Measurements from ENCODE around the gene ADI1.
"Not testable (repeated sequence)": the region's sequence is repeated elsewhere in the genome, so short reads cannot be mapped to it uniquely, and the experiment has no call there.

Gene ADI1

DNA sequence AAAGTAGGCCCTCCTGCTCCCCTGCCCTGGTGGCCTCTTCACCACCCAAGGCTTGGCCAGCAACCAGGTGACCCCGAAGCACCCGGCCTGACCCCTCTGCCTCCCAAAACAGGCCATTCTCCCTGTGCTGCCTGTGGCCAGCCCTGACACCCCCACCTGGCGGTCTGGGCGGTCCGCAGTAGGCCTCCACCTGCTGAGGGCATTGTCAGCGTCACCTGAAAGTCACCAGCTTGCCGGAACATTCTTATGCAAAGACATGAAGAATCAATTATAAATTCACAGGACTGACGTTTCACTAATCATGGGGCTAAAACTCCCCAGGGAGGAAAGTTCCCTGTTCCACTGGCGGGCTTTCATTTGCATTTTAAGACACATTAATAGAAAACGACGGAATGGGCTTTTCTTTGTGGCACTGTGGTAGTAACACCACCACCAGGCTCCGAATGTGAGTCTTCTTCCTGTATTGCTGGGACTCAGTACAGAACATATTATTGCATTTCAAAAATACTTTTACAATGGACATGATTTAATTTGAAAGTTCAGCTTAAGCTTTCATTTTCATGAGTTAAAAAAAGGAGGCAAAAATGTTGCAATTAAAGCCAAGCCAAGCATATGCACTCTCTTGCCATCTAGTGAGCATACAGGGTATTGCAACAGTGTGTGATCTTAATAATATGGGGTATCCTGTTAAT, 57.4 kb downstream of the ADI1 start:
- peak; percentile 79 for DNase-seq

GRCh38 chr2:3460831-3461800, 58.2 kb downstream of the ADI1 start:
- DNase-seq = no peak

DNA sequence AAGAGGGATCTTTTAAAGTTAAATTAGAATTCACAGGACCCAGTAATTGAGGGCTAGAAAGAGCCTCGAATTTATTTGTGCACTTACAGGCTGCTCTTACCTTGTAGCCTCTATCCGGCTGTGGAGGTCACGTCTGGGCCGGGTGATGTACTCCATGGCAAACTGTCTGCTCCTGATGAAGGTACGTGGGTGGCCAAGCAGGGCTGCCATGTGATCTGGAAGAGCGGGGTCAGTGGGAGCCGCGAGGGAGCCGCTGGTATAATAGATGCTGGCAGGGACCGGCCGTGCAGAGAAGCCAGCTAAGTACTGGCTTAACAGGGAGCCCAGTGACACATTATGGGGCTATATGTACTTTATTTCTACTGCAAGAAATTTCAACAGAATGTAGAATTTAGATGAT, 59.2 kb downstream of the ADI1 start:
- DNase-seq = no peak

GRCh38 chr2:3459185-3460015, 59.9 kb downstream of the ADI1 start:
- no peak for DNase-seq

DNA sequence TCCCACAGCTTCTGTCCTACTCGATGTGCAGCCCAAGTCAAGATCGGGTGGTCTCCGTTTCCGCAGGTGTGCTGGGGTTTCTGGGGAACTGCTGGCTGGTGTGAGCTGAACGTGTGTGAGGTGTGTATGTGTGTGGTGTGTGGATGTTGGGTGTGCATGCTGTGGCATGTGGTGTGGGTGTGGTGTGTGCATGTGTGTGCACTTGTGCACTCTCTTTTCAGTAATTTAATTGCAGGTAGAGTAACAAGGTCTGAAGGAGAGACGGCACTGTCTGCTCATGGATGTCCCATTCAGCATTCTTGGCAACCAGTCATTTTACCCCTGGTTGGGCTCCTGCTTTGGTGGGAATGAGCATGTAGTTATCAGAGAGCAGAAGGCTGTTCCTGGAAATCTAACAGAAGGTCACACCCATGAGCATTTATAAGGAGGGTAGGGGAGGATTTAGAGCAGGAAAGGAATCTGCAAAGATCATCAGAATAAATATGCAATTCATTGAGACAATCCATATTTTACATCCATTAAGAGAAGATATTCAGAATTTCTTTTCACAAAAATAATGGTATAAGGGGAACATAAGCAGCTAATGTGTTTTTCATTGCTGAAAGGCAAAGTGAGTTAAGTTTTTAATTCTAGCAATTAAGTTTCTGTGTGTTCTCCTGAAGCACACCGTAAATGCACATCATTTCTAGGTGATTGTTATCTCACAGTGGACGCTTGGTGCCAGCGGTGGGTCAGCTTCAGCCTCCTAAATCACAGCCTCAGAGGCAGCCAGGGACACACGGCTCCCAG, 60.7 kb downstream of the ADI1 start:
- no peak for DNase-seq

DNA sequence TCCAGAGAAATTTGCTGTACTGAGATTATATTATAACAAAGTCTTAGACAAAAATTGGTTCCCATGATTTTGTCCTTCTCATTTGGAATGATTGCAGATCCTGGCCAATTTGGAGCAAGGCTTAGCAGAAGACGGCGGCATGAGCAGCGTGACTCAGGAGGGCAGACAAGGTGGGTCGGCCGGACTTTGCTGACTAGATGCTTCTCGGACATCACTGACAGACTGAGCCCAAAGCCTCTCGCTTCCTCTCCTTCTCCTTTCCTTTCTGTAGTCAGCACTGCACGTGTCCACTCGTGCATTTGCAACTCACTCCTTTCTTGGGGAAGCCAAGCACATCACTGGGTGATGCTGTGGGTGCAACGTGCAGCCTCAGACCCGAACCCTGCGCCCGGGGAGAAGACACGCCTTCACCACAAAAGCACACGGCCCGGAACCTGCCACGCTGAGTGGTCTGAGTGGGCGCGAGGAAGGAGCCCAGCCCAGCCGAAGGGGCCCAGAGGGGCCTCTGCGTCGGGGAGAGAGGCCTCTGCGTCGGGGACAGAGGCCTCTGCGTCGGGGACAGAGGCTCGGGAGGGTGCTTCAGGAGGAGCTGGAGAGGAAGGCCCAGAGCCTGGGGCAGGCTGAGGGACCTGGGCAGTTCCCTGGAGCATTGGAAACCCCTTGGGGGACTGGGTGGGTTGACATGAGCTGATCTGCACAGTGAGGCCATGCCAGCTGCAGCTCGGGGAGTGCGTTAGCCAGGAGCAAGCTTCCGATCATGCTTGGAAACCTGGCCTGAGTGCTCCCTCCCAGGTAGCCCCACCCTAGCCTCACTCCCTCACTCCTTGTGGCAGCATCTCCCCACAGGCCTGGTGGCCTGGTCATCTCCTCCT, 61.6 kb downstream of the ADI1 start:
- no peak for DNase-seq

GRCh38 chr2:3456125-3456524, 63.2 kb downstream of the ADI1 start:
- DNase-seq = no peak

GRCh38 chr2:3454802-3455201, 64.5 kb downstream of the ADI1 start:
- no peak for DNase-seq

DNA sequence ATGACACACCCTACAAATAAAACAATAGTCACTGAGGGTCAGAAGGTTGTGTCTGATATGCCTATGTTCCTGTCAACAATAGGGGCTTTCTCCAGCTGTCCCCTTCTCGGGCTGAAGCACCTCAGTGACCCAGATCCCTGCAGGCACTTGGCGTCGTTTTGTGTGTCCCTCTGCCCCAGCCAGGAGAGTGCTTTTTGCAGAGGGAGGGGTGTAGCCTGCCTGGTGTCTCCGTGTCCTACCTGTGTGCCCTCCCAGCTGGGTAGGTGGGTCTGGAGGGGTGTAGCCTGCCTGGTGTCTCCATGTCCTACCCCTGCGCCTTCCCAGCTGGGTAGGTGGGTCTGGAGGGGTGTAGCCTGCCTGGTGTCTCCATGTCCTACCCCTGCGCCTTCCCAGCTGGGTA, 65.3 kb downstream of the ADI1 start:
- not testable (repeated sequence) for DNase-seq

- DNase-seq = no peak
Measured at GRCh38 chr2:3453190-3453999, 65.9 kb downstream of the ADI1 start.

DNA sequence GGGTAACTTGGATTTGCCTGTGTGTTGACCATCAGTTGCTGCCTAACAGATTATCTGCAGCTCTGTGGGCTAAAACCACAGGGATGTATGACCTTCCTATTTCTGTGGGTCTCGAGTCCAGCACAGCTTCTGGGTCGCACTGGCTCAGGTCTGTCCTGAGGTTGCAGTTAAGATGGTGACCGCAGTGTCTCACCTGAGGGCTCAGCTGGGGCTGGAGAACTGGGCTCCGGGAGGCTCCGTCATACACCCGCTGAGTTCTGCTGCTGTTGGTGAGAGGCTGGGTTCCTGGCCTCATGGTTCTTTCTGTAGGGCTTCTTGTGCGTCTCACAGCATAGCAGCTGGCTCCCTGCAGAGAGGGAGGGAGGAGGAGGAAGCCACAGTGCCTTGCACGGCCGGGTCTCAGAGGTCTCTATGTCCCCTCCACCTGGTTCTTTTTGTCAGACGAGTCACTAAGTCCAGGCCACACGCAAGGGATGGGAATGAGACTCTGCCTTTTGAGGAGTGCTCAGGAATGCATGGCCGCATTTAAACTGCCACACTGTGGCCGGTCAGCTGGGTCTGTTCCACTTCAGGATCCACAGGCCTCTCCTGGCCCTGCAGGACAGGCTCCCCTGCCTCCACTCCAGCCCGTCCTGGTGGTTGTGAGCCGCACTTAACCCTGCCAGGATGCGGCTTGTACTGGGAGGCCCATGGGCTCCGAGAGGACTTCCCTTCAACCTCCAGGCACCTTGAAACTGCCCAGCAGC, 67.2 kb downstream of the ADI1 start:
- DNase-seq = no peak

- DNase-seq = no peak
Measured at GRCh38 chr2:3451169-3451568, 68.2 kb downstream of the ADI1 start.

- no peak for DNase-seq
Measured at GRCh38 chr2:3450385-3451010, 68.8 kb downstream of the ADI1 start.

DNA sequence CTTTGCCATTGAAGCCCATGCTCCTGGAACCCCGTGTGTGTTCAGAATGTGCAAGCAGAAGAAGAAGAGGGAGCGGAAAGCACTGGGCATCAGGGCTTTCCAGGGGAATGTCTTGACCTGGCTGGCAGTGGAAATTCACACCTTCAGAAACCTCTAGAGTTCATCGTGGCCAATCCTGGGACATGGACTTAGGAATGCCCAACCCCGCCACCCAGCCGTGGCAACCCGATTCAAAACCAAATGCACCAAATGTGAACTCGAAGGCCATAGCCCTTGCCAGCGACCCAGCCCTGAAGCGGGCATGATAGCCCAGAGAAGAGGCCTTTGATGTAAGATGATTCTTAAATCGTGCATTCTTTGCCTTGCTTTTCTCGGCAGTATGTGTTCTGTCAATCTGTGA, 69.4 kb downstream of the ADI1 start:
- DNase-seq = no peak

GRCh38 chr2:3449086-3449485, 70.2 kb downstream of the ADI1 start:
- DNase-seq = no peak

GRCh38 chr2:3448441-3448911, 70.9 kb downstream of the ADI1 start:
- DNase-seq = not testable (repeated sequence)

DNA sequence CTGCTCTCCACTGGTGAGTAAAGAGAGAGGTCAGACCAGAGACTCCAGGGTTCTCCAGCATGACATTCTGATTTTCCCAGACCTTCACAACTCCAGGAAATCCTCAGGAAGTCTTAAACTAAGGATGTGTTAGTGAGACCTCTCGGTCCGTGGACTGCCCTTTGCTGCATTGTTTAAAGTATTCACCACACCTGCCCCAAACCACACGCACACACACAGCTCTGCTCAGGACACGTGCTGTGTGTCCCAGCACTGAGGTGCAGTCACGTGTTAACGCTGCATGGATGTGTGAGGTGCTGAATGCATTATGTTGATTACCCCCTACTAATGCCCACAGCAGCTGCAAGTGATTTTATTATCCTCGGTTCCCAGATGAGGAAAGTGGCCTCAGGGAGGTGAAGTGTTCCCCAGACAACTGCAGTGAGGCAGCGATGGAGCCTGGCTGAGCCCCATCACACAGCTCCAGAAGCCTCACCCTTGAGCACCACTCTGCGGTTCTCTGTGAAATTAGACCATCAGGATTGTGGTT, 71.5 kb downstream of the ADI1 start:
- no peak for DNase-seq
